OCI-LY1 (cell line): ENCODE results near the gene SHROOM1.
A peak's percentile ranks its signal among the peaks of the same experiment; 100 is the strongest.

Experiments
- H2AFZ ChIP-seq: fragments of 200-600 bp; sonication (generic), shearing (Covaris generic); 2 replicates; pipeline ENCODE4 v1.6.0; 2014; ENCODE audit warnings: antibody characterized with exemption, mild to moderate bottlenecking, low read length
- H3F3A ChIP-seq: fragments of 200-600 bp; sonication (generic), shearing (Covaris generic); 2 replicates; pipeline ENCODE4 v1.6.0; 2014; ENCODE audit warnings: mild to moderate bottlenecking, antibody characterized with exemption, low read length, moderate library complexity; ENCODE audit not compliant: insufficient read depth
- H3K27ac ChIP-seq: fragments of 200-600 bp; sonication (generic); 2 replicates; pipeline ENCODE4 v1.5.1; 2014; ENCODE audit warnings: low read length, mixed run types, mild to moderate bottlenecking, low read depth; ENCODE audit not compliant: poor library complexity, severe bottlenecking
- H3K27me3 ChIP-seq: fragments of 200-600 bp; sonication (generic); 2 replicates; pipeline ENCODE4 v1.6.0; 2014; ENCODE audit warnings: antibody characterized with exemption, mild to moderate bottlenecking, low read length, moderate library complexity; ENCODE audit not compliant: insufficient read depth
- H3K36me3 ChIP-seq: fragments of 200-600 bp; sonication (generic); 2 replicates; pipeline ENCODE4 v1.6.1; 2014; ENCODE audit warnings: mild to moderate bottlenecking, antibody characterized with exemption, low read length, moderate library complexity, mixed read lengths; ENCODE audit not compliant: insufficient read depth
- H3K4me1 ChIP-seq: fragments of 200-600 bp; sonication (generic); 2 replicates; pipeline ENCODE4 v1.5.1; 2014; ENCODE audit warnings: mild to moderate bottlenecking, low read length, moderate library complexity; ENCODE audit not compliant: insufficient read depth, severe bottlenecking
- H3K4me2 ChIP-seq: fragments of 200-600 bp; sonication (generic), shearing (Covaris generic); 2 replicates; pipeline ENCODE4 v1.6.1; 2014; ENCODE audit warnings: low read length
- H3K4me3 ChIP-seq: fragments of 200-600 bp; sonication (generic); 2 replicates; pipeline ENCODE4 v1.5.1; 2014; ENCODE audit warnings: low read length, low read depth, mild to moderate bottlenecking, mixed read lengths; ENCODE audit not compliant: poor library complexity, severe bottlenecking
- H3K79me2 ChIP-seq: fragments of 200-600 bp; shearing (Covaris generic); 2 replicates; pipeline ENCODE4 v1.6.1; 2016; ENCODE audit warnings: mixed run types, low read length, mixed read lengths; ENCODE audit not compliant: insufficient read depth
- H3K9ac ChIP-seq: fragments of 200-600 bp; sonication (generic), shearing (Covaris generic); 2 replicates; pipeline ENCODE4 v1.6.1; 2014; ENCODE audit warnings: mild to moderate bottlenecking, low read length, mixed read lengths
- H3K9me2 ChIP-seq: fragments of 200-600 bp; sonication (generic), shearing (Covaris generic); 2 replicates; pipeline ENCODE4 v1.6.1; 2014; ENCODE audit warnings: low read depth, mild to moderate bottlenecking, low read length, mixed read lengths
- H3K9me3 ChIP-seq: fragments of 200-600 bp; shearing (Covaris generic); 2 replicates; pipeline ENCODE4 v1.6.1; 2014; ENCODE audit warnings: low read length, mixed read lengths
- H4K20me1 ChIP-seq: fragments of 200-600 bp; sonication (generic), shearing (Covaris generic); 2 replicates; pipeline ENCODE4 v1.6.0; 2016; ENCODE audit warnings: mild to moderate bottlenecking, low read length; ENCODE audit not compliant: insufficient read depth
- EZH2 ChIP-seq: fragments of 200-600 bp; sonication (generic), shearing (Covaris generic); IDR thresholded peaks from 2 replicates; pipeline ENCODE4 v1.8.0; 2017; ENCODE audit warnings: borderline replicate concordance, mixed run types, mild to moderate bottlenecking, antibody characterized with exemption, low read length, moderate library complexity, mixed read lengths
- TF ChIP-seq, protein P1 (sequence below): fragments of 200-600 bp; sonication (generic), shearing (Covaris generic); IDR thresholded peaks from 2 replicates; pipeline ENCODE4 v1.5.1; 2017; ENCODE audit warnings: mild to moderate bottlenecking, antibody characterized with exemption, low read length, moderate library complexity, mixed read lengths

The SHROOM1 gene

DNA sequence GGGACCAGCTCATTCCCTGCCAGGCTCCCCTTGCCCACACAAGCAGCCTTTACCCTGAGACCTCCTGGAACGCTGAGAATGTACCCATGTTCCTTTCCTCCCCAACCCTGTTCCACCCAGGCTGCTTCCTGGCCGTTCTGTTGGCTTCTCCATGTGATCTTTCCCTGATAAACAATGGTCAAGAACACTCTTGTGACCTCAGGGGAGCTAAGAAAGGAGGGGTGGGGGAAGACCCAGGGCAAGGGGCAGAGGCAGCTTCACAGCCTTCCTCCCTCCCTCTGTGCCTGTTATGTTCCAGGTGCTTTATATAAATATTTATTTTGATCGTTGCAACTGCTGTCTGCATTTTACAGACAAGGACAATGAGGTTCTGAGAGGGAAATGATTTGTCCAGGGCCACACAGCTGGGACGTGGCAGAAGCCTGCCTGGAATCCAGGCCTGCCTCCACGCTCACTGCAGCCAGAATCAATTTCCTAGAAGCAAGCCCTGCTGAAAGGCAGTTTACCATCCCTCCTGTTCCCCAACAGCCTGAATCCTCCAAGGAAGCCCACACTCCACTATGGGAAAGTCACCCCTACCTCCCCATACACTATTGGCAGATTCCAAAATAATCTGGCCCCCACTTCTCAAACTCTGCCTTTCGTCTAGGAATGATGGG lies 3.9 kb downstream of the SHROOM1 start:
- H3K4me1 ChIP-seq: peaks cover 5% of the 10 kb centered on the region
- no peak for TF ChIP-seq EZH2
- TF ChIP-seq, protein P1, sequence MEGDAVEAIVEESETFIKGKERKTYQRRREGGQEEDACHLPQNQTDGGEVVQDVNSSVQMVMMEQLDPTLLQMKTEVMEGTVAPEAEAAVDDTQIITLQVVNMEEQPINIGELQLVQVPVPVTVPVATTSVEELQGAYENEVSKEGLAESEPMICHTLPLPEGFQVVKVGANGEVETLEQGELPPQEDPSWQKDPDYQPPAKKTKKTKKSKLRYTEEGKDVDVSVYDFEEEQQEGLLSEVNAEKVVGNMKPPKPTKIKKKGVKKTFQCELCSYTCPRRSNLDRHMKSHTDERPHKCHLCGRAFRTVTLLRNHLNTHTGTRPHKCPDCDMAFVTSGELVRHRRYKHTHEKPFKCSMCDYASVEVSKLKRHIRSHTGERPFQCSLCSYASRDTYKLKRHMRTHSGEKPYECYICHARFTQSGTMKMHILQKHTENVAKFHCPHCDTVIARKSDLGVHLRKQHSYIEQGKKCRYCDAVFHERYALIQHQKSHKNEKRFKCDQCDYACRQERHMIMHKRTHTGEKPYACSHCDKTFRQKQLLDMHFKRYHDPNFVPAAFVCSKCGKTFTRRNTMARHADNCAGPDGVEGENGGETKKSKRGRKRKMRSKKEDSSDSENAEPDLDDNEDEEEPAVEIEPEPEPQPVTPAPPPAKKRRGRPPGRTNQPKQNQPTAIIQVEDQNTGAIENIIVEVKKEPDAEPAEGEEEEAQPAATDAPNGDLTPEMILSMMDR: no peak
- H3K79me2 ChIP-seq: no peaks in the 10 kb centered on the region
- no peak overlapping the region for H2AFZ ChIP-seq
- H3K27me3 ChIP-seq: 0 out of 2 replicates have a peak, but pooled peaks cover 7% of the 10 kb centered on the region
- no peak overlapping the region for H3K4me3 ChIP-seq
- H3K9me2 ChIP-seq: no peaks in the 10 kb centered on the region
- H3K36me3 ChIP-seq: no peaks in the 10 kb centered on the region
- no peak overlapping the region for H3K4me2 ChIP-seq
- no peaks in the 10 kb centered on the region for H3K9me3 ChIP-seq
- H3K9ac ChIP-seq: no peak overlapping the region
- no peaks in the 10 kb centered on the region for H4K20me1 ChIP-seq
- no peak overlapping the region for H3K27ac ChIP-seq
- H3F3A ChIP-seq: no peaks in the 10 kb centered on the region

DNA sequence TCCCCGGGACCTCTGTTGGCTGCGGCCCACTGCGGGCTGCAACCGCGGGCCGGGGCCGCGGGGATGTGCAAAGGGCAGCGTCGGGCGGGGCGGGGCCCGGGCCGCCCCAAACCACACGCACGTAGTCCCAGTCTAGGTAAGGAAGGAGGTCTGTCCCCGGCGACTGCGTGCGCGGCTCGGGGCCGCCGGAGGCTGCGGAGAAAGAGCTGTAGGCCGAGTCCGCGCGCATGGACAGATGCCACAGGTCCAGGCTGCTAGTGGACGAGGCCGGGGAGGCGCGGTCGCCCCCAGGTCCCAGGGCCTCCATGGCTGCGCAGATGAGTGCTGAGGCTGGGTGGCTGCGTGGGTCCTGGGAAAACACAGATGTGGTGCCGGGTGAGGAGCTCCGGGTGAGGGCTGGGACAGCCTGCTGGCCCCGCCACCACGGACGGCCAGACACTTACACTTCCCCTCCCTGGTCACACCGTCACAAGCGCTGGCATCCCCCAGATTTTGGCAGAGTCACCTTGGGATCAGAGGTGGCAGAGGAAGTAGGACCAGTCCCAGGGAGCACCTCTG lies 4.5 kb downstream of the SHROOM1 start:
- TF ChIP-seq, protein P1: no peak
- no peak for TF ChIP-seq EZH2
- Histone ChIP-seq H3K79me2 (no peaks in the 10 kb centered on the region), H3K4me3 (no peak overlapping the region), H3K4me1 (peaks cover 5% of the 10 kb centered on the region), H2AFZ (no peak overlapping the region), H3K9me3 (no peaks in the 10 kb centered on the region), H3K9ac (no peak overlapping the region), H3K36me3 (no peaks in the 10 kb centered on the region), H3K9me2 (no peaks in the 10 kb centered on the region), H3K27me3 (0 out of 2 replicates have a peak, but pooled peaks cover 7% of the 10 kb centered on the region), H3K27ac (no peak overlapping the region), H4K20me1 (no peaks in the 10 kb centered on the region), H3K4me2 (0 out of 2 replicates have a peak overlapping the region, but pooled peaks have one; percentile 40), H3F3A (no peaks in the 10 kb centered on the region)

DNA sequence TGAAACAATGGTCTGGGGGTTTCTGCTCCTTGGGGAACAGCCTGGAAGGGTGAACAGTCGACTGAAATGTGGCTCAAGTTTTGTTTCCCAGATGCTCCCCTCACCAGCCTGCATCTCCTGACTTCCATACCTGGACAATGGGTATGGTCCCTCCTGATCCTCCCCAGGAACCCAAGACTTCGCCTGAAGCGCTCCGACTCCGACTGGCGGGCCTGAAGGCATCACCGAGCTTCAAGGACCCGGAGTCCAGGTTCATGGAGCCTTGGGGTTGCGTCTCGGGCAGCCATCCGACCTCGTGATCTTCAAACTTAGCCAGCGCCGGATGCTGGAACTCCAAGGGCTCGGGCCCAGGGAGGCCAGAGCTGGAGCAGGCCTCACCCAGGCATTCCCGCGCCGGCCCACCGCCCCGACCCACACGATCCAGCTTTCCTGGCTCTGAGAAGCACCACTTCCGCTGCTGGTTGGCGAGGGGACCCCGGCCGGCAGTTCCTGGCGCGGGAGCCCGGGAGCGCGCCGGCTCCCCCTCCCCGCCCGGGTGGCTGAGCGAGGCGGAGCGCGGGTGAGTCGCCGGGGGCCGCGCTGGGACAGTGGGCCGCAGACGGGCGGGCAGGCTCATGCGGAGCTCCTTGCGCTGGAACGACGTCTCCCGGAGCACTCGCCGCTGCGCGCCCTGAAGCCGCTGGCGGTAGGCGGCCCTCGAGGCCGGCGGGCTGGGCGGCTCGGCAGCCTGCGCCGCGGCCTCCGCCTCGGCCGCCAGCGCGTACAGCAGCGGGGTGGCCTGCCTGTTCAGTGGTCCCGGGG lies 5.2 kb downstream of the SHROOM1 start:
- Histone ChIP-seq H3K4me3 (no peak overlapping the region), H3K9me3 (no peaks in the 10 kb centered on the region), H3K9ac (no peak overlapping the region), H3K4me1 (peaks cover 5% of the 10 kb centered on the region), H3K27me3 (0 out of 2 replicates have a peak, but pooled peaks cover 7% of the 10 kb centered on the region), H4K20me1 (no peaks in the 10 kb centered on the region), H3K79me2 (no peaks in the 10 kb centered on the region), H3K4me2 (peak overlapping the region; percentile 40; the same call in 1 of the 2 replicates), H2AFZ (no peak overlapping the region), H3K27ac (no peak overlapping the region), H3K36me3 (no peaks in the 10 kb centered on the region), H3F3A (no peaks in the 10 kb centered on the region), H3K9me2 (no peaks in the 10 kb centered on the region)
- no peak for TF ChIP-seq EZH2
